Measurements from ENCODE around the gene VTI1A.

The VTI1A gene

DNA sequence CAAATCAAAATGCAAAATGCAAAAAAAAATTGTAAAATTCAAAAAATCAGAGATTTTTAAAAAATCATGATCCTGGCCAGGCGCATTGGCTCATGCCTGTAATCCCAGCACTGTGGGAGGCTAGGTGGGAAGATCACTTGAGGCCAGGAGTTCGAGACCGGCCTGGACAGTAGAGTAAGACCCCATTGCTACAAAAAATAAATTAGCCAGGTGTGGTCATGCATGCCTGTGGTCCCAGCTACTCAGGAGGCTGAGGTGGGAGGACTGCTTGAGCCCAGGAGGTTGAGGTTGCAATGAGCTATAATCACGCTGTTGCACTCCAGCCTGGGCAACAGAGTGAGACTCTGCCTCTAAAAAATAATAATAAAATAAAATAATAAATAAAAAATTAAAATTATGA is 347.2 kb downstream of the VTI1A start:
- in situ Hi-C loops (cut with MboI; ENCODE audit: low pct_unique_long_range_greater_than_20kb, low sequenced_read_pairs, unreplicated experiment), result no loop called here
- TF ChIP-seq, protein P1, sequence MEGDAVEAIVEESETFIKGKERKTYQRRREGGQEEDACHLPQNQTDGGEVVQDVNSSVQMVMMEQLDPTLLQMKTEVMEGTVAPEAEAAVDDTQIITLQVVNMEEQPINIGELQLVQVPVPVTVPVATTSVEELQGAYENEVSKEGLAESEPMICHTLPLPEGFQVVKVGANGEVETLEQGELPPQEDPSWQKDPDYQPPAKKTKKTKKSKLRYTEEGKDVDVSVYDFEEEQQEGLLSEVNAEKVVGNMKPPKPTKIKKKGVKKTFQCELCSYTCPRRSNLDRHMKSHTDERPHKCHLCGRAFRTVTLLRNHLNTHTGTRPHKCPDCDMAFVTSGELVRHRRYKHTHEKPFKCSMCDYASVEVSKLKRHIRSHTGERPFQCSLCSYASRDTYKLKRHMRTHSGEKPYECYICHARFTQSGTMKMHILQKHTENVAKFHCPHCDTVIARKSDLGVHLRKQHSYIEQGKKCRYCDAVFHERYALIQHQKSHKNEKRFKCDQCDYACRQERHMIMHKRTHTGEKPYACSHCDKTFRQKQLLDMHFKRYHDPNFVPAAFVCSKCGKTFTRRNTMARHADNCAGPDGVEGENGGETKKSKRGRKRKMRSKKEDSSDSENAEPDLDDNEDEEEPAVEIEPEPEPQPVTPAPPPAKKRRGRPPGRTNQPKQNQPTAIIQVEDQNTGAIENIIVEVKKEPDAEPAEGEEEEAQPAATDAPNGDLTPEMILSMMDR (IDR thresholded peaks at IDR 0.05; ENCODE audit: extremely low read depth, insufficient read depth, missing control alignments), result no peak
- DNase-seq (ENCODE audit: low spot score), result no peak

GRCh38 chr10:112795067-112795466 is 348.1 kb downstream of the VTI1A start:
- DNase-seq (ENCODE audit: low spot score), result no peak
- in situ Hi-C loops (cut with MboI; ENCODE audit: low pct_unique_long_range_greater_than_20kb, low sequenced_read_pairs, unreplicated experiment), result no loop called here
- TF ChIP-seq, protein P1 (IDR thresholded peaks at IDR 0.05; ENCODE audit: extremely low read depth, insufficient read depth, missing control alignments), result no peak

DNA sequence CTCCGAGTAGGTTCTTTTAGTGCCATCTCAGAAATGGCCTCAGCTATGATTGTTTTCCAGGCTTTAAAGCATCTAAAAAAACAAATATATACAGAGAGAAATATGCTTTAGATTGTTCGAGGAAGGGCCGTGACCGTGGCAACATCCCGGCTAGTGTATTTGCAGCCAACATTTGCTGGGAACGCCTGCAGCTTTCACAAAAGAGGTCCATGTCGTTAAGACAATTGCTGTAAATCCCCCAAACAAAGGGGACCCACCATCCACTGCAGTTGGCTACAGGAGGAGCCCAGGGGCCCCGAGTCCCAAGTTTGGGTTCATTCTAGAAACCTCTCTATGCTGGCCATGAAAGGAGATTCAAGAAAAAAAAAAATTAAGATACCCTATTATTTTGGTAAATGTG is 350.2 kb downstream of the VTI1A start:
- TF ChIP-seq, protein P1 (IDR thresholded peaks at IDR 0.05; ENCODE audit: extremely low read depth, insufficient read depth, missing control alignments), result no peak
- no peak for DNase-seq (ENCODE audit: low spot score)
- in situ Hi-C loops (cut with MboI; ENCODE audit: low pct_unique_long_range_greater_than_20kb, low sequenced_read_pairs, unreplicated experiment), result no loop called here

- in situ Hi-C loops (cut with MboI; ENCODE audit: low pct_unique_long_range_greater_than_20kb, low sequenced_read_pairs, unreplicated experiment), result no loop called here
- TF ChIP-seq, protein P1 (IDR thresholded peaks at IDR 0.05; ENCODE audit: extremely low read depth, insufficient read depth, missing control alignments), result no peak
- DNase-seq (ENCODE audit: low spot score), result no peak
Measured at GRCh38 chr10:112797855-112798254, 350.8 kb downstream of the VTI1A start.

DNA sequence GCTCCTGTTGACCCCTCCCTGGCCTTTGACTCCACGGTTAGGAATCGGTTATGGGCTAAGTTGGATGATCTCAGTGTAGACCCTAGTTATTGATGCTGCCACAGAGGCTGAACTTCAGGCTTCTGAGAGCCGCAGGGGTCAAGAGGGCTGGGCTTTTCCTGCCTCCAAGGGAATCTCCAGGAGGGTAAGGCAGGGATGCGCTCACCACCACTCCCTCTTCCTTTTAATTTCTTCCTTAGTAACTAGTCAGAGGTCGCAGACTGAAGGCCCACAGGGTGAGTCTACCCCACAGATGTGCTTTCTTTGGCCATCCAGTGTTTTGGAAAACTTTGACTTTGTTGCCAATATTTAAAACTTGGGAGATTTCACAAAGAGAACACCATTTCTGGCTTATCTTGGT is 352.0 kb downstream of the VTI1A start:
- no peak for DNase-seq (ENCODE audit: low spot score)
- TF ChIP-seq, protein P1 (IDR thresholded peaks at IDR 0.05; ENCODE audit: extremely low read depth, insufficient read depth, missing control alignments), result no peak
- in situ Hi-C loops (cut with MboI; ENCODE audit: low pct_unique_long_range_greater_than_20kb, low sequenced_read_pairs, unreplicated experiment), result no loop called here

- in situ Hi-C loops (cut with MboI; ENCODE audit: low pct_unique_long_range_greater_than_20kb, low sequenced_read_pairs, unreplicated experiment), result no loop called here
- TF ChIP-seq, protein P1 (IDR thresholded peaks at IDR 0.05; ENCODE audit: extremely low read depth, insufficient read depth, missing control alignments), result no peak
- no peak for DNase-seq (ENCODE audit: low spot score)
Measured at GRCh38 chr10:112799726-112800510, 352.9 kb downstream of the VTI1A start.
